Measurements from ENCODE around the gene PRR7.

PRR7 gene

GRCh38 chr5:177476531-177477233 lies 30.1 kb downstream of the PRR7 start:
- 91% methylated on average over 18 of the region's 18 CpGs for WGBS (ENCODE audit: insufficient coverage)
- Histone ChIP-seq H3K36me3 (ENCODE audit: control insufficient read depth in 4 of 4, insufficient read depth in 4 of 4, low read length in 3 of 4) (peaks cover 0 to under 1% (median 0%) of the 10 kb centered on the region in 4 experiments), H3K4me3 (ENCODE audit: control insufficient read depth in 1 of 7, extremely low read depth in 1 of 7, insufficient read depth in 4 of 7, low read depth in 2 of 7, low read length in 6 of 7) (peak overlapping the region in 1 of 7 experiments; percentile 0), H3K27ac (ENCODE audit: insufficient read depth in 1 of 2, low read depth in 1 of 2, low read length in 2 of 2, poor library complexity in 1 of 2, severe bottlenecking in 2 of 2) (no peak overlapping the region), H3K4me1 (ENCODE audit: control extremely low read depth in 1 of 4, control insufficient read depth in 4 of 4, insufficient read depth in 4 of 4, low read length in 3 of 4) (peaks cover 0 to 60% (median 52%) of the 10 kb centered on the region in 4 experiments), H3K9me3 (ENCODE audit: control extremely low read depth in 1 of 5, control insufficient read depth in 4 of 5, insufficient read depth in 2 of 5, low read depth in 1 of 5, low read length in 4 of 5) (no peaks in the 10 kb centered on the region), H3K27me3 (replicated peaks in 2 of 5; ENCODE audit: control insufficient read depth in 4 of 5, insufficient read depth in 5 of 5, low read length in 4 of 5) (no peaks in the 10 kb centered on the region)
- ChIA-PET POLR2A (interaction anchor here (0.9 kb wide), 1 partner anchor 21 kb away, joined by 3 read pairs; the partner anchor contains the start of gene PDLIM7), CTCF (interaction anchor here (1.1 to 7.0 kb wide), 8 partner anchors 9 to 158 kb away, joined by 3 to 62 read pairs (median 16); no protein-coding TSS in a partner anchor)
- no peak for DNase-seq

- no peak for DNase-seq
- no peaks in the 10 kb centered on the region for H3K9me3 ChIP-seq (ENCODE audit: control extremely low read depth in 1 of 5, control insufficient read depth in 4 of 5, insufficient read depth in 2 of 5, low read depth in 1 of 5, low read length in 4 of 5)
- ChIA-PET POLR2A (no interaction called here), CTCF (interaction anchor here (0.9 to 7.0 kb wide), 15 partner anchors 11 to 159 kb away, joined by 3 to 62 read pairs (median 4); partner anchors contain the start of gene PDLIM7)
- H3K4me3 ChIP-seq (ENCODE audit: control insufficient read depth in 1 of 7, extremely low read depth in 1 of 7, insufficient read depth in 4 of 7, low read depth in 2 of 7, low read length in 6 of 7), result no peak overlapping the region
- H3K27me3 ChIP-seq (replicated peaks in 2 of 5; ENCODE audit: control insufficient read depth in 4 of 5, insufficient read depth in 5 of 5, low read length in 4 of 5), result no peaks in the 10 kb centered on the region
- 100% methylated on average over 6 of the region's 13 CpGs for WGBS (ENCODE audit: insufficient coverage)
- H3K4me1 ChIP-seq (ENCODE audit: control extremely low read depth in 1 of 4, control insufficient read depth in 4 of 4, insufficient read depth in 4 of 4, low read length in 3 of 4), result peaks cover 0 to 49% (median 42%) of the 10 kb centered on the region in 4 experiments
- H3K36me3 ChIP-seq (ENCODE audit: control insufficient read depth in 4 of 4, insufficient read depth in 4 of 4, low read length in 3 of 4), result peaks cover 0 to 3% (median 0%) of the 10 kb centered on the region in 4 experiments
- no peak overlapping the region for H3K27ac ChIP-seq (ENCODE audit: insufficient read depth in 1 of 2, low read depth in 1 of 2, low read length in 2 of 2, poor library complexity in 1 of 2, severe bottlenecking in 2 of 2)
Observed at GRCh38 chr5:177477701-177478477, 31.3 kb downstream of the PRR7 start.

- POLR2A ChIA-PET, result interaction anchor here (0.8 to 1.5 kb wide), 6 partner anchors 11 to 31 kb away, joined by 3 to 5 read pairs (median 5); partner anchors contain the start of gene PDLIM7
- no peak overlapping the region for H3K4me3 ChIP-seq (ENCODE audit: control insufficient read depth in 1 of 7, extremely low read depth in 1 of 7, insufficient read depth in 4 of 7, low read depth in 2 of 7, low read length in 6 of 7)
- WGBS (ENCODE audit: insufficient coverage), result 15% methylated on average over 15 of the region's 18 CpGs
Observed at GRCh38 chr5:177478711-177479646, 32.4 kb downstream of the PRR7 start.

GRCh38 chr5:177479774-177480173 lies 33.2 kb downstream of the PRR7 start:
- no peak overlapping the region for H3K27ac ChIP-seq (ENCODE audit: insufficient read depth in 1 of 2, low read depth in 1 of 2, low read length in 2 of 2, poor library complexity in 1 of 2, severe bottlenecking in 2 of 2)
- peak overlapping the region in 1 of 7 experiments; percentile 11 for H3K4me3 ChIP-seq (ENCODE audit: control insufficient read depth in 1 of 7, extremely low read depth in 1 of 7, insufficient read depth in 4 of 7, low read depth in 2 of 7, low read length in 6 of 7)
- H3K27me3 ChIP-seq (replicated peaks in 2 of 5; ENCODE audit: control insufficient read depth in 4 of 5, insufficient read depth in 5 of 5, low read length in 4 of 5), result no peaks in the 10 kb centered on the region
- H3K36me3 ChIP-seq (ENCODE audit: control insufficient read depth in 4 of 4, insufficient read depth in 4 of 4, low read length in 3 of 4), result peaks cover 0 to 9% (median 2%) of the 10 kb centered on the region in 4 experiments
- ChIA-PET CTCF (interaction anchor here (1.2 to 7.0 kb wide), 10 partner anchors 9 to 78 kb away, joined by 3 to 62 read pairs (median 6); no protein-coding TSS in a partner anchor), POLR2A (interaction anchor here (0.6 to 1.5 kb wide), 6 partner anchors 16 to 465 kb away, joined by 3 to 5 read pairs (median 4); partner anchors contain the start of gene PDLIM7)
- 71% methylated on average over 14 of the region's 14 CpGs for WGBS (ENCODE audit: insufficient coverage)
- no peak for DNase-seq
- H3K9me3 ChIP-seq (ENCODE audit: control extremely low read depth in 1 of 5, control insufficient read depth in 4 of 5, insufficient read depth in 2 of 5, low read depth in 1 of 5, low read length in 4 of 5), result no peaks in the 10 kb centered on the region
- H3K4me1 ChIP-seq (ENCODE audit: control extremely low read depth in 1 of 4, control insufficient read depth in 4 of 4, insufficient read depth in 4 of 4, low read length in 3 of 4), result peaks cover 0 to 39% (median 32%) of the 10 kb centered on the region in 4 experiments

More at GRCh38 chr5:177478711-177479646, 32.4 kb downstream of the PRR7 start:
- CTCF ChIA-PET, result interaction anchor here (1.0 to 7.0 kb wide), 16 partner anchors 9 to 112 kb away, joined by 3 to 62 read pairs (median 4); no protein-coding TSS in a partner anchor
- H3K9me3 ChIP-seq (ENCODE audit: control extremely low read depth in 1 of 5, control insufficient read depth in 4 of 5, insufficient read depth in 2 of 5, low read depth in 1 of 5, low read length in 4 of 5), result no peaks in the 10 kb centered on the region
- H3K4me1 ChIP-seq (ENCODE audit: control extremely low read depth in 1 of 4, control insufficient read depth in 4 of 4, insufficient read depth in 4 of 4, low read length in 3 of 4), result peaks cover 0 to 46% (median 40%) of the 10 kb centered on the region in 4 experiments
- H3K36me3 ChIP-seq (ENCODE audit: control insufficient read depth in 4 of 4, insufficient read depth in 4 of 4, low read length in 3 of 4), result peaks cover 0 to 9% (median 1%) of the 10 kb centered on the region in 4 experiments
- peak overlapping the region in 1 of 2 experiments; percentile 56 for H3K27ac ChIP-seq (ENCODE audit: insufficient read depth in 1 of 2, low read depth in 1 of 2, low read length in 2 of 2, poor library complexity in 1 of 2, severe bottlenecking in 2 of 2)
- peak; percentile 70 to 89 (median 86) for DNase-seq
- H3K27me3 ChIP-seq (replicated peaks in 2 of 5; ENCODE audit: control insufficient read depth in 4 of 5, insufficient read depth in 5 of 5, low read length in 4 of 5), result no peaks in the 10 kb centered on the region

GRCh38 chr5:177482359-177482795 lies 35.8 kb downstream of the PRR7 start:
- no peak overlapping the region for H3K27ac ChIP-seq (ENCODE audit: insufficient read depth in 1 of 2, low read depth in 1 of 2, low read length in 2 of 2, poor library complexity in 1 of 2, severe bottlenecking in 2 of 2)
- peaks cover under 1 to 21% (median 8%) of the 10 kb centered on the region in 4 experiments for H3K36me3 ChIP-seq (ENCODE audit: control insufficient read depth in 4 of 4, insufficient read depth in 4 of 4, low read length in 3 of 4)
- DNase-seq, result no peak
- no peaks in the 10 kb centered on the region for H3K9me3 ChIP-seq (ENCODE audit: control extremely low read depth in 1 of 5, control insufficient read depth in 4 of 5, insufficient read depth in 2 of 5, low read depth in 1 of 5, low read length in 4 of 5)
- H3K4me3 ChIP-seq (ENCODE audit: control insufficient read depth in 1 of 7, extremely low read depth in 1 of 7, insufficient read depth in 4 of 7, low read depth in 2 of 7, low read length in 6 of 7), result no peak overlapping the region
- H3K27me3 ChIP-seq (replicated peaks in 2 of 5; ENCODE audit: control insufficient read depth in 4 of 5, insufficient read depth in 5 of 5, low read length in 4 of 5), result no peaks in the 10 kb centered on the region
- peaks cover 0 to 28% (median 24%) of the 10 kb centered on the region in 4 experiments for H3K4me1 ChIP-seq (ENCODE audit: control extremely low read depth in 1 of 4, control insufficient read depth in 4 of 4, insufficient read depth in 4 of 4, low read length in 3 of 4)
- ChIA-PET CTCF (interaction anchor here (0.8 kb wide), 1 partner anchor 27 kb away, joined by 3 read pairs; no protein-coding TSS in a partner anchor), POLR2A (no interaction called here)
- 100% methylated on average over 3 of the region's 10 CpGs for WGBS (ENCODE audit: insufficient coverage)

GRCh38 chr5:177483042-177483441 lies 36.4 kb downstream of the PRR7 start:
- Histone ChIP-seq H3K27me3 (replicated peaks in 2 of 5; ENCODE audit: control insufficient read depth in 4 of 5, insufficient read depth in 5 of 5, low read length in 4 of 5) (no peaks in the 10 kb centered on the region), H3K4me1 (ENCODE audit: control extremely low read depth in 1 of 4, control insufficient read depth in 4 of 4, insufficient read depth in 4 of 4, low read length in 3 of 4) (peaks cover 0 to 21% (median 19%) of the 10 kb centered on the region in 4 experiments), H3K36me3 (ENCODE audit: control insufficient read depth in 4 of 4, insufficient read depth in 4 of 4, low read length in 3 of 4) (peaks cover 2 to 28% (median 12%) of the 10 kb centered on the region in 4 experiments), H3K9me3 (ENCODE audit: control extremely low read depth in 1 of 5, control insufficient read depth in 4 of 5, insufficient read depth in 2 of 5, low read depth in 1 of 5, low read length in 4 of 5) (no peaks in the 10 kb centered on the region), H3K27ac (ENCODE audit: insufficient read depth in 1 of 2, low read depth in 1 of 2, low read length in 2 of 2, poor library complexity in 1 of 2, severe bottlenecking in 2 of 2) (no peak overlapping the region), H3K4me3 (ENCODE audit: control insufficient read depth in 1 of 7, extremely low read depth in 1 of 7, insufficient read depth in 4 of 7, low read depth in 2 of 7, low read length in 6 of 7) (no peak overlapping the region)
- ChIA-PET POLR2A (no interaction called here), CTCF (no interaction called here)
- 100% methylated on average over 6 of the region's 9 CpGs for WGBS (ENCODE audit: insufficient coverage)
- DNase-seq, result no peak

Data from common myeloid progenitor, CD34-positive (primary cell).